GM12864 (cell line): ENCODE data around the gene DCLRE1C.
"Not testable (repeated sequence)": the region's sequence is repeated elsewhere in the genome, so short reads cannot be mapped to it uniquely, and the experiment has no call there.

ENCODE experiments used
- DNase-seq: peaks from one replicate; pipeline ENCODE4 v3.0.0-alpha.2; 2011; ENCODE audit warnings: low read depth
- H3K4me3 ChIP-seq: 2 replicates; pipeline ENCODE4 v1.5.1; 2011; ENCODE audit warnings: mild to moderate bottlenecking, low read depth, low read length, control low read depth
- TF ChIP-seq, protein P1 (sequence below): IDR thresholded peaks from 2 replicates; pipeline ENCODE4 v1.5.1; 2011; ENCODE audit warnings: low read depth, mild to moderate bottlenecking, moderate library complexity, low read length, control low read depth, inconsistent platforms; ENCODE audit errors: missing control alignments

The DCLRE1C gene

DNA sequence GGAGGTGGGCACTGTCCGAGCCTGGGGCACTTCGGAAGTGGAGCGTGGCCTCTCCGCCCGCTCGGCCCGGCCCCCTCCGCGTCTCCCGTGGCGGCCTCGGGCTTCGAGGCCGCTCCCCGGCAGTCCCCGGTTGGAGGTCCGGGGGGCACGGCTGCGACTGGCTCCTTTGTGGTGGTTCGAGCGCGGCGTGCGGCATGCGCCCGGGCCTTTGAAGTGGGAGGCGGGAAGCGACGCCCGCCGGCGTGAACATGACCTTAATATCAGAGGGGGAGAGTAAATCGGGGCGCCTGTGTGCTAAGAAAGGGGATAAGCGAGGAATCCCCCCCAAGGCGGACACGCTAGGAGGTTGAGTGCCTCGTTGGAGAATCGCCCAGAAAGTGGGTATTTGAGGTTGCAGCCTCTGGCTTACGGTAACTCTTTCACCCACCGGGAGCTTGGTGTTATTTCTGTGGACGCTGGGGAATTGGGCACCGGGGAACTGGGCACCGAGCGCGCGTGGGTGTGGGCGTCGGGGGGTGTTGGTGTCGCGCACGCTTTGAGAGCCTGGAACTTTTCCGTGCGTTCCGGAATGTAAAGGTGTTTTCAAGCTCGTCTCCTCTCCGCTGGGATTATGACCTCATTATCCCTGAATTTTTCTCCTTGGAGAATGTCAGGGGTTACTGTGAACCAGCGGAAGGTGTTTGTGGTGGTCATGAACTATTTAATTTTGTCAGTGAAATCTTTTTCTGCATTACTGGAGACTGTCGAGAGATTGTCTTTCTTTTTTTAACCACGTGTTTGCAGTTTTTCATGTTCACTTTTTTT lies 74.6 kb downstream of the DCLRE1C start:
- no peak for DNase-seq
- TF ChIP-seq, protein P1, sequence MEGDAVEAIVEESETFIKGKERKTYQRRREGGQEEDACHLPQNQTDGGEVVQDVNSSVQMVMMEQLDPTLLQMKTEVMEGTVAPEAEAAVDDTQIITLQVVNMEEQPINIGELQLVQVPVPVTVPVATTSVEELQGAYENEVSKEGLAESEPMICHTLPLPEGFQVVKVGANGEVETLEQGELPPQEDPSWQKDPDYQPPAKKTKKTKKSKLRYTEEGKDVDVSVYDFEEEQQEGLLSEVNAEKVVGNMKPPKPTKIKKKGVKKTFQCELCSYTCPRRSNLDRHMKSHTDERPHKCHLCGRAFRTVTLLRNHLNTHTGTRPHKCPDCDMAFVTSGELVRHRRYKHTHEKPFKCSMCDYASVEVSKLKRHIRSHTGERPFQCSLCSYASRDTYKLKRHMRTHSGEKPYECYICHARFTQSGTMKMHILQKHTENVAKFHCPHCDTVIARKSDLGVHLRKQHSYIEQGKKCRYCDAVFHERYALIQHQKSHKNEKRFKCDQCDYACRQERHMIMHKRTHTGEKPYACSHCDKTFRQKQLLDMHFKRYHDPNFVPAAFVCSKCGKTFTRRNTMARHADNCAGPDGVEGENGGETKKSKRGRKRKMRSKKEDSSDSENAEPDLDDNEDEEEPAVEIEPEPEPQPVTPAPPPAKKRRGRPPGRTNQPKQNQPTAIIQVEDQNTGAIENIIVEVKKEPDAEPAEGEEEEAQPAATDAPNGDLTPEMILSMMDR: no peak

DNA sequence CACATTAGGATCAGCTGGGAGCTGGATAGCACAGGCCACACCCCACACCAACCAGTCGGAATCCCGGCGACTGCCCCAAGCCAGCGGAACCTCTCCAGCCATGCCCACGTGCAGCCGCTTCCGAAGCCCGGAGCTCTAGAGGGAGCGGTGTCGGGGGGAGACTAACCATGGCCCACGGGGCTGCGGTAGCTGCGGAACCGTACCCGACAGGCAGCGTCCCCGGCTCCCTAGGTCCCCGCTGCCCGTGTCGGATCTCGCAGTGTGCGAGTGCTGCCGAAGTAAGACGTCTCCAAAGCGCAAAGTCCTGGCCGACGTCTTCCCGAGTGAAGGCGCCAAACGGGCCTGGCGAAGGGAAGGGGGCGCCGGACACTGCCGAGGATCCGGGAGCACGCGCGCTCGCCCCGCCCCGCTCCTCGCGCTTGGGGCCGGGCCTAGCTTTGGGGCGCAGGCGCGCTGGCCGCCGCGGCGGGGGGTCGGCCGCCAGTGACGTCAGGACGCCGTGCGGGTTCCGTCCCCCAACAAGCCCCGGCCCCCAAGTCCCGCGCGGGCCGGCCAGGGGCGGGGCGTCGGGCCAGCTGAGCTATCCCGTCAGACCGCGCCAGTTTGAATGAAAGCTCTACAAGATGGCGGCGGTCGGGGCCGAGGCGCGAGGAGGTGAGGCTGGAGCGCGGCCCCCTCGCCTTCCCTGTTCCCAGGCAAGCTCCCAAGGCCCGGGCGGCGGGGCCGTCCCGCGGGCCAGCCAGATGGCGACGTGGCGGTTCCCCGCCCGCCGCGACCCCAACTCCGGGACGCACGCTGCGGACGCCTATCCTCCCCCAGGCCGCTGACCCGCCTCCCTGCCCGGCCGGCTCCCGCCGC lies 75.4 kb downstream of the DCLRE1C start, which contains the start of gene SUV39H2:
Gene SUV39H2, plus strand, starts transcription at position 601 of the 858 bp plus-strand sequence. Its CDS starts 23 bp downstream, at position 624.
- TF ChIP-seq, protein P1: no peak
- H3K4me3 ChIP-seq: peak within 1 kb of the TSS; percentile 80
- DNase-seq: peak; percentile 74

More for the DNA sequence above, 74.6 kb downstream of the DCLRE1C start:
- H3K4me3 ChIP-seq: peak overlapping the region; percentile 80

DNA sequence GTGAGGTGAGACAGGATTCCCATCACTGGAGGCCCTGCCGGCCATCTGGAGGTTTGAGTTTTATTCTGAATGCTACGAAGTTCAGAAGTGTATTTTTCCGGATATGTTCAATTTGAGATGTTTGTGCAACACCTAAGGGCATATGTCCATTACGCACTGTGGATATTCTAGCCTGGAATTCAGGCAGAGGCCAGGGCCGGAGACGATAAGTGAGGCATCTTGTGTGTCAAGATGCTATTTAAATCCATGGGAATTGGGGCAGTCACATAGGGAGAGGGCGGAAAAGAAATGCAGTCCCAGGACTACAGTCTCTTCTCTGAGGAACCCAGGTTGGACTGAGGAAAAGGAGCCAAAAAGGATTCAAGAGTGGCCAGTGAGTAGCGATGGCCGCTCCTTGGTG lies 77.1 kb downstream of the DCLRE1C start:
- DNase-seq: no peak
- no peak overlapping the region for H3K4me3 ChIP-seq

DNA sequence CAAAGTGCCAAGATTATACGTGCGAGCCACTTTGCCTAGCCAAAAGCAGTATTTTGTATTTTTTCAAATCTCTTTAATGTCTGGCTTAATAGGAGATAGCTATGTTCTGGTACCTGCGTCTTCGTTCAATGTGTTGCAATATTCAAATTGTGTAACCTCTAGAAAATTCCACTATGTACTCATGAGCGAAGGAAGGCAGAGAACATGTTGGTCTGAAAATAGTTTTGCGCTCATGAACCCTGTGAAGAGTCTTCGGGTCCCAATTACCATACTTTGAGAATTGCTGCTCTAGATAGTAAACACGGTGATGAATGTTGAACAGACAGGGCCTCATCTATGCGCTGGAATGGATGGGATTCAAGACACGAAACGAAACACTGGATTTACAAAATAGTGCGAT lies 78.0 kb downstream of the DCLRE1C start:
- no peak for DNase-seq
- no peak overlapping the region for H3K4me3 ChIP-seq
- TF ChIP-seq, protein P1: no peak

More for the DNA sequence above, 77.1 kb downstream of the DCLRE1C start:
- TF ChIP-seq, protein P1: no peak

DNA sequence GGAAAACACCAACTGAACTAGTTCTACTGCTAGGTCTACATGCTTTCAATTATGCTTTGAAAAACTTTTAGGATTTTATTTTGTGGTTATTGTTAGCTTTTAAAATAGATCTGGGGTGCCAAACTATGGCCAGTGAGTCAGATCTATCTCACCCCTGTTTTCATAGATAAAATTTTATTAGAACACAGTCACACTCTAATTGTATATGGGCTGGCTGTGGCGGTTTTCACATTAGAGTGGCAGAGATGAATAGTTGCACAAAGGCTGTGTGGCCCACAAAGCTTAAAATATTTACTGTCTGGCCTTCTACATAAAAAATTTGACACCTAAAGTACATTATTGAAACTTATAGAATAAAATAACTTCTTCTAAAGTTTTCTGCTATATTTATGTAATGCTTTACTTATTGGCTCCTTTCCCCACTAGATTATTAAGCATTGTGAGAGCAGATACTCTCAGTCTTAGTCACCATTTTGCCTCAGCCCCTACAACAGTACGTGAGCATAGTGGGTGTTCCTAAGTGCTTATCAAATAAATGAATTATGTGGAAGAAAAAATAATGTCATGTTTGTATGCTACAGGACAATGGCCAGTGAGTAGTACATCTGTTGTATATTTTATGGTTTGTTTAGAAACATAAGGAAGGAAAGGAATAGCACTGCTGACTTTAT lies 80.7 kb downstream of the DCLRE1C start:
- no peak for DNase-seq
- TF ChIP-seq, protein P1: no peak
- no peak overlapping the region for H3K4me3 ChIP-seq

DNA sequence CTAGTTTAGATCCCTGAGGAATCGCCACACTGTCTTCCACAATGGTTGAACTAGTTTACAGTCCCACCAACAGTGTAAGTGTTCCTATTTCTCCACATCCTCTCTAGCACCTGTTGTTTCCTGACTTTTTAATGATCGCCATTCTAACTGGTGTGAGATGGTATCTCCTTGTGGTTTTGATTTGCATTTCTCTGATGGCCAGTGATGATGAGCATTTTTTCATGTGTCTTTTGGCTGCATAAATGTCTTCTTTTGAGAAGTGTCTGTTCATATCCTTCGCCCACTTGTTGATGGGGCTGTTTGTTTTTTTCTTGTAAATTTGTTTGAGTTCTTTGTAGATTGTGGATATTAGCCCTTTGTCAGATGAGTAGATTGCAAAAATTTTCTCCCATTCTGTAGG lies 89.0 kb downstream of the DCLRE1C start:
- H3K4me3 ChIP-seq, DNase-seq: not testable (repeated sequence)

DNA sequence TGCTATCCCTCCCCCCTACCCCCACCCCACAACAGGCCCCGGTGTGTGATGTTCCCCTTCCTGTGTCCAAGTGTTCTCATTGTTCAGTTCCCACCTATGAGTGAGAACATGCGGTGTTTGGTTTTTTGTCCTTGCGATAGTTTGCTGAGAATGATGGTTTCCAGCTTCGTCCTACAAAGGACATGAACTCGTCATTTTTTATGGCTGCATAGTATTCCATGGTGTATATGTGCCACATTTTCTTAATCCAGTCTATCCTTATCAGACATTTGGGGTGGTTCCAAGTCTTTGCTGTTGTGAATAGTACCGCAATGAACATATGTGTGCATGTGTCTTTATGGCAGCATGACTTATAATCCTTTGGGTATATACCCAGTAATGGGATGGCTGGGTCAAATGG lies 89.4 kb downstream of the DCLRE1C start:
- DNase-seq, H3K4me3 ChIP-seq: not testable (repeated sequence)
